HG02763 (cell line): ENCODE measurements around the gene TEKT1.
"Not testable (repeated sequence)": the region's sequence is repeated elsewhere in the genome, so short reads cannot be mapped to it uniquely, and the experiment has no call there.

ENCODE experiments used
- ATAC-seq: cut with Tn5 transposase; IDR thresholded peaks from one replicate; pipeline ENCODE4 v1.9.1; 2021; ENCODE audit warnings: mild to moderate bottlenecking, moderate library complexity; ENCODE audit not compliant: unreplicated experiment

Gene TEKT1

GRCh38 chr17:6816368-6816767 lies 15.2 kb downstream of the TEKT1 start:
- not testable (repeated sequence) for ATAC-seq

- no peak for ATAC-seq
These were observed 15.8 kb downstream of the TEKT1 start for GRCh38 chr17:6815775-6816174.

GRCh38 chr17:6812295-6812694 lies 19.2 kb downstream of the TEKT1 start:
- ATAC-seq, result no peak

GRCh38 chr17:6811510-6811909 lies 20.0 kb downstream of the TEKT1 start:
- ATAC-seq, result no peak

- no peak for ATAC-seq
These were observed 31.0 kb downstream of the TEKT1 start for GRCh38 chr17:6800422-6801027.

- ATAC-seq, result no peak
These were observed 31.8 kb downstream of the TEKT1 start for GRCh38 chr17:6799738-6800137.

GRCh38 chr17:6797718-6798351 lies 33.7 kb downstream of the TEKT1 start:
- ATAC-seq, result no peak

- ATAC-seq, result no peak
These were observed 34.5 kb downstream of the TEKT1 start for GRCh38 chr17:6796887-6797490.

GRCh38 chr17:6796017-6796886 lies 35.3 kb downstream of the TEKT1 start:
- no peak for ATAC-seq

GRCh38 chr17:6793748-6794493 lies 37.6 kb downstream of the TEKT1 start:
- no peak for ATAC-seq

- ATAC-seq, result no peak
These were observed 42.4 kb downstream of the TEKT1 start for GRCh38 chr17:6789146-6789545.

GRCh38 chr17:6787081-6787693 lies 44.3 kb downstream of the TEKT1 start:
- ATAC-seq, result no peak

- no peak for ATAC-seq
These were observed 44.9 kb downstream of the TEKT1 start for GRCh38 chr17:6786618-6787017.

GRCh38 chr17:6782244-6782643 lies 49.3 kb downstream of the TEKT1 start:
- ATAC-seq, result no peak

- ATAC-seq, result no peak
These were observed 50.6 kb downstream of the TEKT1 start for GRCh38 chr17:6780886-6781285.

GRCh38 chr17:6780001-6780400 lies 51.5 kb downstream of the TEKT1 start:
- ATAC-seq, result no peak

GRCh38 chr17:6779411-6779810 lies 52.1 kb downstream of the TEKT1 start:
- ATAC-seq, result no peak

- ATAC-seq, result no peak
These were observed 55.6 kb downstream of the TEKT1 start, which contains the start of gene FBXO39 for GRCh38 chr17:6775871-6776405. Gene FBXO39, plus strand, starts transcription at chr17:6776215. Its CDS starts 3,654 bp downstream, at chr17:6779869.

- not testable (repeated sequence) for ATAC-seq
These were observed 56.6 kb downstream of the TEKT1 start for GRCh38 chr17:6774906-6775305.

- ATAC-seq, result no peak
These were observed 59.5 kb downstream of the TEKT1 start for GRCh38 chr17:6772016-6772415.
